ENCODE measurements around the gene SNRPB2.

GRCh38 chr20:16752901-16753300, 23.1 kb downstream of the SNRPB2 start:
- TF ChIP-seq CTCF (conservative IDR thresholded peaks at IDR 0.05; ENCODE audit: low read length): no peak
- TF ChIP-seq EZH2phosphoT487 (IDR thresholded peaks at IDR 0.05; ENCODE audit: borderline replicate concordance): no peak
